Stimulated activated CD8-positive, alpha-beta memory T cell treated with anti-CD3 and anti-CD28 coated beads, Interleukin-4, amount 100 ng/mL, for 24 hours (primary cell): Measurements from ENCODE around the gene SETD1A.

Experiments used
- DNase-seq: peaks from one replicate; pipeline ENCODE4 v3.0.0-alpha.2; 2020; ENCODE audit warnings: low read depth

The SETD1A gene

GRCh38 chr16:30957456-30958174 is at the start of gene SETD1A:
Gene SETD1A, plus strand, starts transcription at chr16:30957754. Its CDS starts 978 bp downstream, at chr16:30958732.
- DNase-seq, result peak; percentile 95

GRCh38 chr16:30910427-30911029 is 47.0 kb upstream of the SETD1A start:
- no peak for DNase-seq

- DNase-seq, result no peak
These were observed 44.7 kb upstream of the SETD1A start for GRCh38 chr16:30912794-30913412.

- no peak for DNase-seq
These were observed 42.7 kb upstream of the SETD1A start for GRCh38 chr16:30914830-30915229.

GRCh38 chr16:30918614-30919013 is 38.9 kb upstream of the SETD1A start:
- no peak for DNase-seq

GRCh38 chr16:30920891-30921290 is 36.7 kb upstream of the SETD1A start:
- DNase-seq, result no peak

GRCh38 chr16:30921459-30921747 is 36.2 kb upstream of the SETD1A start:
- DNase-seq, result no peak

- DNase-seq, result peak; percentile 79
These were observed 35.7 kb upstream of the SETD1A start for GRCh38 chr16:30921748-30922419.

- DNase-seq, result peak; percentile 99
These were observed 35.1 kb upstream of the SETD1A start for GRCh38 chr16:30922420-30922959.

- DNase-seq, result peak; percentile 94
These were observed 34.5 kb upstream of the SETD1A start for GRCh38 chr16:30922960-30923535.

- DNase-seq, result no peak
These were observed 33.9 kb upstream of the SETD1A start, which contains the start of gene FBXL19 for GRCh38 chr16:30923554-30924075. Gene FBXL19, plus strand, starts transcription at chr16:30923572. Its CDS starts 2,183 bp downstream, at chr16:30925755.

- no peak for DNase-seq
These were observed 33.3 kb upstream of the SETD1A start for GRCh38 chr16:30924076-30924912.

GRCh38 chr16:30924913-30925631 is 32.5 kb upstream of the SETD1A start:
- DNase-seq, result no peak

- no peak for DNase-seq
These were observed 31.9 kb upstream of the SETD1A start for GRCh38 chr16:30925632-30925987.

- DNase-seq, result no peak
These were observed 31.4 kb upstream of the SETD1A start for GRCh38 chr16:30925995-30926811.

GRCh38 chr16:30926937-30927788 is 30.4 kb upstream of the SETD1A start:
- DNase-seq, result no peak

GRCh38 chr16:30927789-30928378 is 29.7 kb upstream of the SETD1A start:
- no peak for DNase-seq

GRCh38 chr16:30928390-30928789 is 29.2 kb upstream of the SETD1A start:
- no peak for DNase-seq
